Measurements from ENCODE around the gene CDH13. TPM values are rescaled to one million over a fixed set of nuclear protein-coding genes. Genes with fewer than 3 reads are reported as not detected.

CDH13 gene
- total RNA-seq, 1 experiment from 2014 or later, result 0.56 TPM

- Histone ChIP-seq H3K36me3 (ENCODE audit: insufficient read depth, low read length) (no peaks in the 10 kb centered on the region), H3K4me1 (ENCODE audit: low read length) (no peaks in the 10 kb centered on the region), H3K9me2 (replicated peaks; ENCODE audit: insufficient read depth, low read length) (no peaks in the 10 kb centered on the region), H3K9me3 (ENCODE audit: low read length) (no peaks in the 10 kb centered on the region), H2AFZ (ENCODE audit: low read length) (no peak overlapping the region), H3K9ac (ENCODE audit: low read length) (no peak overlapping the region), H3K4me3 (ENCODE audit: low read length) (no peak overlapping the region), H3K79me2 (ENCODE audit: low read length) (no peaks in the 10 kb centered on the region), H4K20me1 (ENCODE audit: insufficient read depth, low read depth, low read length) (no peaks in the 10 kb centered on the region), H3K4me2 (ENCODE audit: low read depth, low read length, poor library complexity, severe bottlenecking) (no peak overlapping the region), H3K27me3 (ENCODE audit: low read length) (no peaks in the 10 kb centered on the region), H3K27ac (ENCODE audit: low read length) (no peak overlapping the region)
- DNase-seq, result no peak
Observed at GRCh38 chr16:82630219-82630618, 3.5 kb downstream of the CDH13 start.

GRCh38 chr16:82630688-82631087 is 3.9 kb downstream of the CDH13 start:
- H3K27me3 ChIP-seq (ENCODE audit: low read length), result no peaks in the 10 kb centered on the region
- H3K4me2 ChIP-seq (ENCODE audit: low read depth, low read length, poor library complexity, severe bottlenecking), result no peak overlapping the region
- H3K9ac ChIP-seq (ENCODE audit: low read length), result no peak overlapping the region
- H3K36me3 ChIP-seq (ENCODE audit: insufficient read depth, low read length), result no peaks in the 10 kb centered on the region
- no peak overlapping the region for H3K27ac ChIP-seq (ENCODE audit: low read length)
- H3K79me2 ChIP-seq (ENCODE audit: low read length), result no peaks in the 10 kb centered on the region
- H3K4me1 ChIP-seq (ENCODE audit: low read length), result no peaks in the 10 kb centered on the region
- H3K9me2 ChIP-seq (replicated peaks; ENCODE audit: insufficient read depth, low read length), result no peaks in the 10 kb centered on the region
- no peaks in the 10 kb centered on the region for H3K9me3 ChIP-seq (ENCODE audit: low read length)
- H2AFZ ChIP-seq (ENCODE audit: low read length), result no peak overlapping the region
- DNase-seq, result peak; percentile 50
- H4K20me1 ChIP-seq (ENCODE audit: insufficient read depth, low read depth, low read length), result no peaks in the 10 kb centered on the region
- no peak overlapping the region for H3K4me3 ChIP-seq (ENCODE audit: low read length)

GRCh38 chr16:82631701-82632685 is 5.2 kb downstream of the CDH13 start:
- H4K20me1 ChIP-seq (ENCODE audit: insufficient read depth, low read depth, low read length), result no peaks in the 10 kb centered on the region
- no peaks in the 10 kb centered on the region for H3K9me2 ChIP-seq (replicated peaks; ENCODE audit: insufficient read depth, low read length)
- H3K4me2 ChIP-seq (ENCODE audit: low read depth, low read length, poor library complexity, severe bottlenecking), result no peak overlapping the region
- H3K79me2 ChIP-seq (ENCODE audit: low read length), result no peaks in the 10 kb centered on the region
- H3K27me3 ChIP-seq (ENCODE audit: low read length), result no peaks in the 10 kb centered on the region
- H2AFZ ChIP-seq (ENCODE audit: low read length), result no peak overlapping the region
- H3K27ac ChIP-seq (ENCODE audit: low read length), result no peak overlapping the region
- H3K4me3 ChIP-seq (ENCODE audit: low read length), result no peak overlapping the region
- no peaks in the 10 kb centered on the region for H3K36me3 ChIP-seq (ENCODE audit: insufficient read depth, low read length)
- H3K4me1 ChIP-seq (ENCODE audit: low read length), result no peaks in the 10 kb centered on the region
- H3K9ac ChIP-seq (ENCODE audit: low read length), result no peak overlapping the region
- DNase-seq, result peak; percentile 74
- no peaks in the 10 kb centered on the region for H3K9me3 ChIP-seq (ENCODE audit: low read length)

GRCh38 chr16:82633964-82634600 is 7.3 kb downstream of the CDH13 start:
- Histone ChIP-seq H3K79me2 (ENCODE audit: low read length) (no peaks in the 10 kb centered on the region), H3K4me1 (ENCODE audit: low read length) (no peaks in the 10 kb centered on the region), H4K20me1 (ENCODE audit: insufficient read depth, low read depth, low read length) (no peaks in the 10 kb centered on the region), H3K4me2 (ENCODE audit: low read depth, low read length, poor library complexity, severe bottlenecking) (no peak overlapping the region), H3K36me3 (ENCODE audit: insufficient read depth, low read length) (no peaks in the 10 kb centered on the region), H3K27ac (ENCODE audit: low read length) (no peak overlapping the region), H3K27me3 (ENCODE audit: low read length) (no peaks in the 10 kb centered on the region), H3K9me3 (ENCODE audit: low read length) (no peaks in the 10 kb centered on the region), H2AFZ (ENCODE audit: low read length) (no peak overlapping the region), H3K9me2 (replicated peaks; ENCODE audit: insufficient read depth, low read length) (no peaks in the 10 kb centered on the region), H3K4me3 (ENCODE audit: low read length) (no peak overlapping the region), H3K9ac (ENCODE audit: low read length) (no peak overlapping the region)
- no peak for DNase-seq

DNA sequence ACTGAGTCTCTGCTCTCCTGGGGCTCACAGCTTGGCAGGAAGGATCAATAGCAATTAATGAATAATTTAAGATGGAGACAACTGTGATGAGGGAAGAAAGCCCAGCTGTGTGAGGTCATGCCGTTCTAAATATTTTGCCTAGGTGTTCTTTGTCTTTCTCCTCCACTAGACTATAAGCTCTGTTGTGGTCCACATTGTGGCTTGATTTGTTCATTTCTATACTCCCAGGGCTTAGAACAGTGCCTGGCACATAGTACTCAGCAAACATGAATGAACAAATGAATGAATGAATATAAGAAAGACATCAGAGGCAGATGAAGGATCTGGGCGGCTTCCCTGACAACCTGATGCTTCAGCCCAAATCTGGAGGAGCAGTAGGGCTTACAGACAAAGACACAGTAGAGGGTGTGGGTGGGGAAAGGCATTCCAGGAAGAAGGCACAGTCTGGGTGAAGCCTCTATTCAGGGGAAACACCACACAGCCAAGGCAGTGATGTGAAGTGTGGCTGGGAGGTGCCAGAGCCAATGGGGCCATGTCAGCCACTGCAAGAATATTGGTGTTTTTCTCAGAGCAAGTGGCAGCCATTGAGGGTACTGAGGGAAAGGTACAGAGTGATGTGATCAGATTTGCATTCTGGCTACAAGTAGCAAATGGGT is 8.3 kb downstream of the CDH13 start:
- Histone ChIP-seq H3K4me1 (ENCODE audit: low read length) (no peaks in the 10 kb centered on the region), H3K9ac (ENCODE audit: low read length) (no peak overlapping the region), H2AFZ (ENCODE audit: low read length) (no peak overlapping the region), H4K20me1 (ENCODE audit: insufficient read depth, low read depth, low read length) (no peaks in the 10 kb centered on the region), H3K79me2 (ENCODE audit: low read length) (no peaks in the 10 kb centered on the region), H3K4me3 (ENCODE audit: low read length) (no peak overlapping the region), H3K27me3 (ENCODE audit: low read length) (no peaks in the 10 kb centered on the region), H3K36me3 (ENCODE audit: insufficient read depth, low read length) (no peaks in the 10 kb centered on the region), H3K9me2 (replicated peaks; ENCODE audit: insufficient read depth, low read length) (no peaks in the 10 kb centered on the region), H3K27ac (ENCODE audit: low read length) (no peak overlapping the region), H3K4me2 (ENCODE audit: low read depth, low read length, poor library complexity, severe bottlenecking) (no peak overlapping the region), H3K9me3 (ENCODE audit: low read length) (no peaks in the 10 kb centered on the region)
- DNase-seq, result no peak

GRCh38 chr16:82636485-82636884 is 9.7 kb downstream of the CDH13 start:
- no peaks in the 10 kb centered on the region for H3K9me2 ChIP-seq (replicated peaks; ENCODE audit: insufficient read depth, low read length)
- H3K79me2 ChIP-seq (ENCODE audit: low read length), result no peaks in the 10 kb centered on the region
- DNase-seq, result no peak
- H4K20me1 ChIP-seq (ENCODE audit: insufficient read depth, low read depth, low read length), result no peaks in the 10 kb centered on the region
- no peak overlapping the region for H2AFZ ChIP-seq (ENCODE audit: low read length)
- no peaks in the 10 kb centered on the region for H3K36me3 ChIP-seq (ENCODE audit: insufficient read depth, low read length)
- no peaks in the 10 kb centered on the region for H3K9me3 ChIP-seq (ENCODE audit: low read length)
- H3K4me2 ChIP-seq (ENCODE audit: low read depth, low read length, poor library complexity, severe bottlenecking), result no peak overlapping the region
- no peak overlapping the region for H3K4me3 ChIP-seq (ENCODE audit: low read length)
- H3K4me1 ChIP-seq (ENCODE audit: low read length), result no peaks in the 10 kb centered on the region
- no peak overlapping the region for H3K9ac ChIP-seq (ENCODE audit: low read length)
- no peak overlapping the region for H3K27ac ChIP-seq (ENCODE audit: low read length)
- H3K27me3 ChIP-seq (ENCODE audit: low read length), result no peaks in the 10 kb centered on the region

- Histone ChIP-seq H3K4me1 (ENCODE audit: low read length) (no peaks in the 10 kb centered on the region), H3K79me2 (ENCODE audit: low read length) (no peaks in the 10 kb centered on the region), H3K4me3 (ENCODE audit: low read length) (no peak overlapping the region), H3K9me2 (replicated peaks; ENCODE audit: insufficient read depth, low read length) (no peaks in the 10 kb centered on the region), H2AFZ (ENCODE audit: low read length) (no peak overlapping the region), H3K27ac (ENCODE audit: low read length) (no peak overlapping the region), H3K36me3 (ENCODE audit: insufficient read depth, low read length) (no peaks in the 10 kb centered on the region), H3K27me3 (ENCODE audit: low read length) (no peaks in the 10 kb centered on the region), H3K9me3 (ENCODE audit: low read length) (no peaks in the 10 kb centered on the region), H4K20me1 (ENCODE audit: insufficient read depth, low read depth, low read length) (no peaks in the 10 kb centered on the region), H3K4me2 (ENCODE audit: low read depth, low read length, poor library complexity, severe bottlenecking) (no peak overlapping the region), H3K9ac (ENCODE audit: low read length) (no peak overlapping the region)
- DNase-seq, result no peak
Observed at GRCh38 chr16:82636958-82637357, 10.2 kb downstream of the CDH13 start.
